Astrocyte (in vitro differentiated cells and primary cell): ENCODE results near the gene PLEKHM2. TPM values are rescaled to one million over a fixed set of nuclear protein-coding genes. Genes with fewer than 3 reads are reported as not detected.
A peak's percentile ranks its signal among the peaks of the same experiment; 100 is the strongest.

Source experiments
- DNase-seq: peaks from one replicate; pipeline ENCODE4 v3.0.0-alpha.2; 2010; ENCODE audit warnings: low read depth
- FAIRE-seq: peaks from 2 replicates; lab custom pipeline; 2011; peaks lifted over from hg19 to GRCh38; lab: Jason Lieb, UNC
- H2AFZ ChIP-seq: 2 replicates; pipeline ENCODE4 v1.6.0; 2012; ENCODE audit warnings: low read depth, low read length, inconsistent platforms
- H3K27ac ChIP-seq: 2 replicates; pipeline ENCODE4 v1.5.1; 2011; ENCODE audit warnings: low read depth, low read length, inconsistent platforms
- H3K27me3 ChIP-seq: 2 replicates; pipeline ENCODE4 v1.6.0; 2011; ENCODE audit warnings: low read length, inconsistent platforms; ENCODE audit not compliant: insufficient read depth
- H3K36me3 ChIP-seq: 2 replicates; pipeline ENCODE4 v1.5.1; 2011; ENCODE audit warnings: low read length, inconsistent platforms; ENCODE audit not compliant: insufficient read depth
- H3K4me1 ChIP-seq: 2 replicates; pipeline ENCODE4 v1.5.1; 2011; ENCODE audit warnings: low read length, inconsistent platforms; ENCODE audit not compliant: insufficient read depth
- H3K4me2 ChIP-seq: 2 replicates; pipeline ENCODE4 v1.6.0; 2012; ENCODE audit warnings: low read length, inconsistent platforms
- H3K4me3 ChIP-seq: 2 replicates; pipeline ENCODE4 v1.5.1; 2011; ENCODE audit warnings: low read depth, mild to moderate bottlenecking, low read length, inconsistent platforms; ENCODE audit not compliant: insufficient read depth
- H3K79me2 ChIP-seq: 2 replicates; pipeline ENCODE4 v1.6.0; 2012; ENCODE audit warnings: mild to moderate bottlenecking, low read length, inconsistent platforms; ENCODE audit not compliant: insufficient read depth
- H3K9ac ChIP-seq: 2 replicates; pipeline ENCODE4 v1.6.0; 2012; ENCODE audit warnings: mild to moderate bottlenecking, low read length, inconsistent platforms
- H3K9me3 ChIP-seq: 2 replicates; pipeline ENCODE4 v1.5.1; 2012; ENCODE audit warnings: low read depth, mild to moderate bottlenecking, low read length, inconsistent platforms; ENCODE audit not compliant: insufficient read depth
- H4K20me1 ChIP-seq: 2 replicates; pipeline ENCODE4 v1.6.0; 2012; ENCODE audit warnings: low read length, inconsistent platforms; ENCODE audit not compliant: insufficient read depth
- H3K27ac Mint-ChIP-seq: one replicate; pipeline ENCODE4 v1.8.0; 2021; ENCODE audit warnings: mild to moderate bottlenecking, mixed read lengths; ENCODE audit not compliant: unreplicated experiment
- H3K27me3 Mint-ChIP-seq: one replicate; pipeline ENCODE4 v1.8.0; 2021; ENCODE audit warnings: low read depth, mixed read lengths; ENCODE audit not compliant: unreplicated experiment
- H3K36me3 Mint-ChIP-seq: one replicate; pipeline ENCODE4 v1.8.0; 2021; ENCODE audit warnings: low read depth, mixed read lengths; ENCODE audit not compliant: unreplicated experiment
- H3K4me1 Mint-ChIP-seq: one replicate; pipeline ENCODE4 v1.8.0; 2021; ENCODE audit warnings: low read depth, mixed read lengths; ENCODE audit not compliant: unreplicated experiment
- H3K4me3 Mint-ChIP-seq: one replicate; pipeline ENCODE4 v1.8.0; 2021; ENCODE audit warnings: mild to moderate bottlenecking, moderate library complexity, mixed read lengths; ENCODE audit not compliant: unreplicated experiment
- H3K9me3 Mint-ChIP-seq: one replicate; pipeline ENCODE4 v1.8.0; 2021; ENCODE audit warnings: mild to moderate bottlenecking, mixed read lengths; ENCODE audit not compliant: unreplicated experiment
- EZH2 ChIP-seq: IDR thresholded peaks from 2 replicates; pipeline ENCODE4 v1.6.1; 2012; ENCODE audit warnings: mild to moderate bottlenecking, low read length, inconsistent platforms; ENCODE audit not compliant: insufficient read depth
- total RNA-seq: library from RNA; stranded (reverse); gene quantifications from 2 replicates; pipeline ENCODE4 v1.2.1, GENCODE V29; 2021
- TF ChIP-seq, protein P1 (sequence below): IDR thresholded peaks from 2 replicates; pipeline ENCODE4 v1.5.1; 2011; ENCODE audit warnings: low read depth, mild to moderate bottlenecking, inconsistent platforms, low read length, moderate library complexity; ENCODE audit not compliant: insufficient read depth

Gene PLEKHM2
- total RNA-seq, 1 donor from 2014 or later, result 48.3 TPM

DNA sequence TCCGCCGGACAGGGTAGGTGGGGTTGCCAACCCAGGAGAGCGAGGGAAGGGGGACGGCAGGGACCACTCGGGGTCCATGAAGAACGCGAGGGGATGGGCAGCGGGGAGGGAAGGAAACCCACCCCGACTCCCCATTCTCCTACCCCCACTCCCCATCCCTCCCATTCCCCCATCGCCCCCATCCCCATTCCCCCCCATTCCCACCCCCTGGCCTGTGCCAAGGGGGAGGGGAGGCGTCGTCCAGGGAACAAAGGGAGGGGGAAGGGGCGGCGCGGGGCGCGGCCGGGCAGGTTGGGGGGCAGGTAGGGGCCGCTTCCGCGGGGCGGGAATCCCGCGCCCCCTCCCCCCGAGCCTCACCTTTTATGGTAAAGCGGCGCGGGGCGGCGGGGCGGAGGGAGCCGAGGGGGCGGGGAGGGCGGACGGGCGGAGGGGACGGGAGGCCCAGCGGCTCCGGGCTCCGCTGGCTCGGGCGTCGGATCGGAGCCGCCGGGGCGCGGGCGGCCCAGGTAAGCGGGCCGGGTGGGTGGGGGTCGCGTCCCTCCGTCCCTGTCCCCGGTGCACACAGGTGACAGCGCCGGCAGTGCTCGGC, 74.3 kb downstream of the PLEKHM2 start, which contains the start of gene FBLIM1:
TSS of gene FBLIM1 (plus strand) at position 453 of the 589 bp plus-strand sequence. CDS start 6,189 bp downstream, outside the sequence.
- Histone ChIP-seq H2AFZ (peak within 1 kb of the TSS; percentile 73), H3K27ac (peak within 1 kb of the TSS; percentile 83), H3K36me3 (no peaks in the 10 kb centered on the region), H3K27me3 (no peaks in the 10 kb centered on the region), H4K20me1 (peaks cover 27% of the 10 kb centered on the region), H3K4me3 (peak within 1 kb of the TSS; percentile 79), H3K4me2 (peak within 1 kb of the TSS; percentile 92), H3K9ac (peak within 1 kb of the TSS; percentile 92), H3K79me2 (peaks cover 45% of the 10 kb centered on the region), H3K4me1 (peaks cover 23% of the 10 kb centered on the region), H3K9me3 (no peaks in the 10 kb centered on the region)
- peaks cover 4% of the 10 kb centered on the region for H3K27me3 Mint-ChIP-seq
- H3K27ac Mint-ChIP-seq, result peak within 1 kb of the TSS; percentile 85
- peaks cover 8% of the 10 kb centered on the region for H3K36me3 Mint-ChIP-seq
- H3K4me1 Mint-ChIP-seq, result peaks cover 12% of the 10 kb centered on the region
- peak within 1 kb of the TSS; percentile 94 for H3K4me3 Mint-ChIP-seq
- DNase-seq, result no peak
- no peak for FAIRE-seq
- peaks cover 3% of the 10 kb centered on the region for H3K9me3 Mint-ChIP-seq
- no peak for TF ChIP-seq EZH2
- TF ChIP-seq, protein P1, sequence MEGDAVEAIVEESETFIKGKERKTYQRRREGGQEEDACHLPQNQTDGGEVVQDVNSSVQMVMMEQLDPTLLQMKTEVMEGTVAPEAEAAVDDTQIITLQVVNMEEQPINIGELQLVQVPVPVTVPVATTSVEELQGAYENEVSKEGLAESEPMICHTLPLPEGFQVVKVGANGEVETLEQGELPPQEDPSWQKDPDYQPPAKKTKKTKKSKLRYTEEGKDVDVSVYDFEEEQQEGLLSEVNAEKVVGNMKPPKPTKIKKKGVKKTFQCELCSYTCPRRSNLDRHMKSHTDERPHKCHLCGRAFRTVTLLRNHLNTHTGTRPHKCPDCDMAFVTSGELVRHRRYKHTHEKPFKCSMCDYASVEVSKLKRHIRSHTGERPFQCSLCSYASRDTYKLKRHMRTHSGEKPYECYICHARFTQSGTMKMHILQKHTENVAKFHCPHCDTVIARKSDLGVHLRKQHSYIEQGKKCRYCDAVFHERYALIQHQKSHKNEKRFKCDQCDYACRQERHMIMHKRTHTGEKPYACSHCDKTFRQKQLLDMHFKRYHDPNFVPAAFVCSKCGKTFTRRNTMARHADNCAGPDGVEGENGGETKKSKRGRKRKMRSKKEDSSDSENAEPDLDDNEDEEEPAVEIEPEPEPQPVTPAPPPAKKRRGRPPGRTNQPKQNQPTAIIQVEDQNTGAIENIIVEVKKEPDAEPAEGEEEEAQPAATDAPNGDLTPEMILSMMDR, result no peak

DNA sequence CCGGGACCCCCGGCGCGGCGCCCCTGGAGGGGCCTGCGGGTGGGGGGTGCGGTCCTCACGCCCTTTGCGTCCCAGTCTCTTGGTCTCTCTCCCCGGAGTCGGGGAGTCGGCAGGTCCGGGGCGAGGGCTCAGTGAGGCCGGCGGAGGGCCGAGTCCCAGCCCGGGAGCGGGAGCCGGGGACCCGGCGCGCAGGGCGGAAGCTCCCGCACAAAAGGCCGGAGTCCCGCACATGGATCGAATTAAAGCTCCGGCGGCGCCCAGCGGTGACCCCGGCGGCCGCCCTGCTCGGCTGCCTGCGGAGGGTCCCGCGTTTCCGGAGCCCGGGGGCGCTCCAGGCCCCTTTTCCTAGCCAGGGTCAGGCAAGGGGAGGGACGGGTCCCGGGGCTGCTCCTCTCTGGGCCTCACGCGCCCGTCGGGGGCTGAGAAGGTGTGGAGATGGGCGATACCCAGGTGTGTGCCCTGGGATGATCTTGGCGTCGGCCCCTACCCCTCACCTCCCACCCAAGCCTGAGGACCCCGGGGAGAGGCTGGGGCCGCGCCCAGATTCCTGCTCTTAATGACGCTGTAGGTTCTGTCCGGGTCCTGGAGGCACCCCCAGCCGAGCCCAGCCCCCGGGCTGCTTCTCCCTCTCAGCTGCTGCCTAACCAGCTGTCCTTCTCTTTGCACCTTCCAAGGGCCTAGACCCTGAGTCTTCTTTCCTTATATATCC, 75.0 kb downstream of the PLEKHM2 start:
- FAIRE-seq (no peak), DNase-seq (no peak)
- H2AFZ ChIP-seq, result no peak overlapping the region
- H3K27me3 ChIP-seq, result no peaks in the 10 kb centered on the region
- H3K9me3 ChIP-seq, result no peaks in the 10 kb centered on the region
- peaks cover 23% of the 10 kb centered on the region for H3K4me1 ChIP-seq
- H3K9me3 Mint-ChIP-seq, result peaks cover 3% of the 10 kb centered on the region
- peak overlapping the region; percentile 92 for H3K4me2 ChIP-seq
- H3K27me3 Mint-ChIP-seq, result peaks cover 4% of the 10 kb centered on the region
- peaks cover 14% of the 10 kb centered on the region for H3K4me1 Mint-ChIP-seq
- H3K27ac Mint-ChIP-seq, result peak overlapping the region; percentile 85
- TF ChIP-seq EZH2, result no peak
- TF ChIP-seq, protein P1, result no peak
- H3K36me3 ChIP-seq, result no peaks in the 10 kb centered on the region
- H3K4me3 Mint-ChIP-seq, result peak overlapping the region; percentile 94
- peak overlapping the region; percentile 83 for H3K27ac ChIP-seq
- peaks cover 33% of the 10 kb centered on the region for H4K20me1 ChIP-seq
- peak overlapping the region; percentile 79 for H3K4me3 ChIP-seq
- peaks cover 14% of the 10 kb centered on the region for H3K36me3 Mint-ChIP-seq
- H3K79me2 ChIP-seq, result peaks cover 51% of the 10 kb centered on the region
- H3K9ac ChIP-seq, result peak overlapping the region; percentile 92
